ENCODE data around the gene DOK6. TPM values are rescaled to one million over a fixed set of nuclear protein-coding genes. Genes with fewer than 3 reads are reported as not detected.

DOK6 gene
- total RNA-seq, 1 experiment from 2014 or later = not detected

GRCh38 chr18:69883781-69884180 is 483.1 kb downstream of the DOK6 start:
- Mint-ChIP-seq H3K4me1 (ENCODE audit: low read depth, unreplicated experiment) (no peaks in the 10 kb centered on the region), H3K36me3 (ENCODE audit: insufficient read depth, unreplicated experiment) (no peaks in the 10 kb centered on the region), H3K27me3 (ENCODE audit: unreplicated experiment) (no peaks in the 10 kb centered on the region), H3K27ac (ENCODE audit: unreplicated experiment) (no peak overlapping the region), H3K4me3 (ENCODE audit: low read depth, unreplicated experiment) (no peak overlapping the region), H3K9me3 (ENCODE audit: low read depth, unreplicated experiment) (peaks cover 5% of the 10 kb centered on the region)
- DNase-seq = no peak
- CTCF ChIA-PET = no interaction called here
- BruUV-seq (replicated peaks) = no TSS peak
- TF ChIP-seq CTCF (IDR thresholded peaks at IDR 0.05; ENCODE audit: unreplicated experiment) = no peak
- intact Hi-C loops (cut with micrococcal nuclease; ENCODE audit: unreplicated experiment) = no loop called here

GRCh38 chr18:69885355-69885754 is 484.7 kb downstream of the DOK6 start:
- no TSS peak for BruUV-seq (replicated peaks)
- intact Hi-C loops (cut with micrococcal nuclease; ENCODE audit: unreplicated experiment) = no loop called here
- DNase-seq = no peak
- Mint-ChIP-seq H3K4me1 (ENCODE audit: low read depth, unreplicated experiment) (no peaks in the 10 kb centered on the region), H3K9me3 (ENCODE audit: low read depth, unreplicated experiment) (no peaks in the 10 kb centered on the region), H3K27me3 (ENCODE audit: unreplicated experiment) (no peaks in the 10 kb centered on the region), H3K36me3 (ENCODE audit: insufficient read depth, unreplicated experiment) (no peaks in the 10 kb centered on the region), H3K4me3 (ENCODE audit: low read depth, unreplicated experiment) (no peak overlapping the region), H3K27ac (ENCODE audit: unreplicated experiment) (no peak overlapping the region)
- TF ChIP-seq CTCF (IDR thresholded peaks at IDR 0.05; ENCODE audit: unreplicated experiment) = no peak
- CTCF ChIA-PET = no interaction called here

- no peaks in the 10 kb centered on the region for H3K9me3 Mint-ChIP-seq (ENCODE audit: low read depth, unreplicated experiment)
- no peaks in the 10 kb centered on the region for H3K4me1 Mint-ChIP-seq (ENCODE audit: low read depth, unreplicated experiment)
- peak; percentile 4 for DNase-seq
Measured at GRCh38 chr18:69885841-69886531, 485.3 kb downstream of the DOK6 start.

GRCh38 chr18:69887256-69887655 is 486.6 kb downstream of the DOK6 start:
- Mint-ChIP-seq H3K27ac (ENCODE audit: unreplicated experiment) (no peak overlapping the region), H3K9me3 (ENCODE audit: low read depth, unreplicated experiment) (peaks cover 3% of the 10 kb centered on the region), H3K4me1 (ENCODE audit: low read depth, unreplicated experiment) (no peaks in the 10 kb centered on the region), H3K4me3 (ENCODE audit: low read depth, unreplicated experiment) (no peak overlapping the region), H3K27me3 (ENCODE audit: unreplicated experiment) (no peaks in the 10 kb centered on the region), H3K36me3 (ENCODE audit: insufficient read depth, unreplicated experiment) (no peaks in the 10 kb centered on the region)
- intact Hi-C loops (cut with micrococcal nuclease; ENCODE audit: unreplicated experiment) = no loop called here
- CTCF ChIA-PET = no interaction called here
- no peak for DNase-seq
- no TSS peak for BruUV-seq (replicated peaks)
- no peak for TF ChIP-seq CTCF (IDR thresholded peaks at IDR 0.05; ENCODE audit: unreplicated experiment)

More at GRCh38 chr18:69885841-69886531, 485.3 kb downstream of the DOK6 start:
- Mint-ChIP-seq H3K36me3 (ENCODE audit: insufficient read depth, unreplicated experiment) (no peaks in the 10 kb centered on the region), H3K4me3 (ENCODE audit: low read depth, unreplicated experiment) (no peak overlapping the region), H3K27me3 (ENCODE audit: unreplicated experiment) (no peaks in the 10 kb centered on the region), H3K27ac (ENCODE audit: unreplicated experiment) (no peak overlapping the region)
- intact Hi-C loops (cut with micrococcal nuclease; ENCODE audit: unreplicated experiment) = no loop called here
- no peak for TF ChIP-seq CTCF (IDR thresholded peaks at IDR 0.05; ENCODE audit: unreplicated experiment)
- CTCF ChIA-PET = no interaction called here
- BruUV-seq (replicated peaks) = no TSS peak

All from Calu3 (cell line).